Activated naive CD4-positive, alpha-beta T cell treated with anti-CD3 and anti-CD28 coated beads, Interleukin-2, amount 50 U/mL, for 24 hours (primary cell): ENCODE measurements around the gene PTPN14.
"Not testable (repeated sequence)": the region's sequence is repeated elsewhere in the genome, so short reads cannot be mapped to it uniquely, and the experiment has no call there.

ENCODE experiments used
- H3K27ac Mint-ChIP-seq: one replicate; pipeline ENCODE4 v1.8.0; 2021; ENCODE audit warnings: mild to moderate bottlenecking, mixed read lengths
- H3K27me3 Mint-ChIP-seq: one replicate; pipeline ENCODE4 v1.8.0; 2021; ENCODE audit warnings: mixed read lengths
- H3K36me3 Mint-ChIP-seq: one replicate; pipeline ENCODE4 v1.8.0; 2021; ENCODE audit warnings: mixed read lengths
- H3K4me1 Mint-ChIP-seq: one replicate; pipeline ENCODE4 v1.8.0; 2021; ENCODE audit warnings: mixed read lengths
- H3K4me3 Mint-ChIP-seq: one replicate; pipeline ENCODE4 v1.8.0; 2021; ENCODE audit warnings: mild to moderate bottlenecking, mixed read lengths
- H3K9me3 Mint-ChIP-seq: one replicate; pipeline ENCODE4 v1.8.0; 2021; ENCODE audit warnings: mixed read lengths

The PTPN14 gene

DNA sequence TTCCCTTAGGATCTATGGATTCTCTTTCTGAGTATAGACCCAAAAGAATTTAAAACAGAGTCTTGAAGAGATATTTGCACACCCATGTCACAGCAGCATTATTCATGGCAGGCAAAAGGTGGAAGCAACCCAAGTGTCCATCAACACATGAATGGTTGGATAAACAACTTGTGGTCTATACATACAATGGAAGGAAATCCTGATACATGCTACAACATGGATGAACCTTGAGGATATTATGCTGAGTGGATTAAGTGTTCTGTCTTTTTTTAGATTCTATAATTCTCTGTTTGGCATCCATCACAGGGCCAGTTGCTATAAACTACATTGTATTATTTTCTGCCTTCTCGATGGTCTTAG is 39.8 kb downstream of the PTPN14 start:
- Mint-ChIP-seq H3K27ac (no peak overlapping the region), H3K4me3 (no peak overlapping the region), H3K4me1 (peaks cover 11% of the 10 kb centered on the region), H3K9me3 (no peaks in the 10 kb centered on the region), H3K36me3 (no peaks in the 10 kb centered on the region), H3K27me3 (peaks cover 7% of the 10 kb centered on the region)

DNA sequence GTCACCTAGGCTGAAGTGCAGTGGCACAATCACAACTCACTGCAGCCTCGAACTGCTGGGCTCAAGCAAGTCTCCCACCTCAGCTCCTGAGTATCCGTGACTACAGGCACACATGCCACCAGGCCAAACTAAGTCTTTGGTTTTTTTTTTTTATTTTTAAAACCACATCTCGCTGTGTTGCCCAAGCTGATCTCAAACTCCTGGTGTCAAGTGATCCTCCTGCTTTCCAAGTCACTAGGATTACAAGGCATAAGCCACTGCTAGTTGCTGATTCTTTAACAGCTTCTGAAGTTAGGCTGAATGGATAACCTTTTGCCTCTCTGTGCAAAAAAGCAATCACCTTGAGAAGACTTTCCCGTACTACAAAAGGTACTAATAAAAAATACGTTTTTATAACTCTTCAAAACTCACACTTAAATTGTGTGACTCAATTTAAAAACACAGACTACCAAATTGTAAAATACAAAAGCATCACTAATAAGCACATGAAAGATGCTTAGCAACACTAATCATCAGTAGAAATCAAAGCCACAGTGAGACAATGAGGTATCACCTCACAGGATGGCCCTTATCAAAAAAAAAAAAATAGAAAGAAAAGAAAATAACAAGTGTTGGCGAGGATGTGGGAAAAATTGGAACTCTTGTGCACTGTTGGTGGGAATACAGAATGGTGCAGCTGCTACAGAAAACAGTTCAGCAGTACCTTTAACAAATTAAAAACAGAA is 40.3 kb downstream of the PTPN14 start:
- Mint-ChIP-seq H3K27ac (no peak overlapping the region), H3K27me3 (peaks cover 7% of the 10 kb centered on the region), H3K4me1 (peaks cover 8% of the 10 kb centered on the region)

DNA sequence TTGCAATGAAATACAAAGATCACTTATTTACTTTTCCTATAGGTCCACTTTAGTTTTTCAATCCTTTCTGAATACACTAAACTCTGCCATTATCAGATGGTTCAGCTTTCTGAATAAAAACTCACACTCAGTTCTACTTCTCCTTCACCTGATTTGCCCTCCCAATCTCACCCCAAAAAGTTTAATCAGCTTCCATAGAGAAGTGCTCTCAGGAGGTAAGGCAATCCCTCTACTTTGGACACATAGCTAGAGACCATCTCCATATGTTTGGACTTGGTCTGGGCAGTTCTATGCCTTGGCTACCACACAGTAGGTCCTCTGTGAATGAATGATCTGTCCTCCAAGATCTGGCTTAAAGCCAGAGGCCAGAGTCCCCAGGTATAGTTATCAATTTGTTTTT is 40.9 kb downstream of the PTPN14 start:
- Mint-ChIP-seq H3K9me3 (no peaks in the 10 kb centered on the region), H3K4me1 (peaks cover 6% of the 10 kb centered on the region), H3K27ac (no peak overlapping the region), H3K27me3 (peaks cover 7% of the 10 kb centered on the region), H3K36me3 (no peaks in the 10 kb centered on the region), H3K4me3 (no peak overlapping the region)

More for the DNA sequence above, 40.3 kb downstream of the PTPN14 start:
- no peaks in the 10 kb centered on the region for H3K9me3 Mint-ChIP-seq
- H3K4me3 Mint-ChIP-seq, result no peak overlapping the region
- no peaks in the 10 kb centered on the region for H3K36me3 Mint-ChIP-seq

DNA sequence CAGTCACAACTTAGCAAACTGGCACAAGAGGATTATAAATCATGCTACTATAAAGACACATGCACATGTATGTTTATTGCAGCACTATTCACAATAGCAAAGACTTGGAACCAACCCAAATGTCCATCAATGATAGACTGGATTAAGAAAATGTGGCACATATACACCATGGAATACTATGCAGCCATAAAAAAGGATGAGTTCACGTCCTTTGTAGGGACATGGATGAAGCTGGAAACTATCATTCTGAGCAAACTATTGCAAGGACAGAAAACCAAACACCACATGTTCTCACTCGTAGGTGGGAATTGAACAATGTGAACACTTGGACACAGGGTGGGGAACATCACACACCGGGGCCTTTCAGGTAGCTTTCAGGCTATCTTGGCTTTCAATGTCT is 41.8 kb downstream of the PTPN14 start:
- not testable (repeated sequence) for H3K27ac Mint-ChIP-seq, H3K4me1 Mint-ChIP-seq, H3K9me3 Mint-ChIP-seq, H3K36me3 Mint-ChIP-seq, H3K4me3 Mint-ChIP-seq
- peaks cover 11% of the 10 kb centered on the region for H3K27me3 Mint-ChIP-seq

DNA sequence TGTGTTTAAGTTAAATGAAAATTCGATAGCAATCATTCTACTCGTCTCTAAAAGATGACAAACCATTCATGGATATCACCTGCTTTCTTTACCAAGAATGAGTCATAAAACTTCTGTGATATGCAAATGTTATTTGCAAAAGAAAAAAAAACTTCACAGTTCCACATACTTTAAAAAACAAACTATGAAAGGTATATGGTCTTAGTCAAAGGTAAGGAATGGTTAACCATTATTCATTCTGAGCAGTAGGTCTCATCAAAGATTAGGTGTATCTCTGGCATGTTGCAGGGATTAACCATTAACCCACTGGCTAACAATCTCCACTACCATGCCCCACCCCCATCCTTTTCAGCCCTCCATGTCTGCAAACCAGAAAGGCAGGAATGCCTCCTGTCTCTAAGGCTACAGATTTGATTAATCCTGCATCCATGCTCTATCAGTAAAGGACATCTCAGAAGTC is 44.4 kb downstream of the PTPN14 start:
- no peak overlapping the region for H3K4me3 Mint-ChIP-seq
- H3K36me3 Mint-ChIP-seq, result no peaks in the 10 kb centered on the region
- H3K4me1 Mint-ChIP-seq, result no peaks in the 10 kb centered on the region

DNA sequence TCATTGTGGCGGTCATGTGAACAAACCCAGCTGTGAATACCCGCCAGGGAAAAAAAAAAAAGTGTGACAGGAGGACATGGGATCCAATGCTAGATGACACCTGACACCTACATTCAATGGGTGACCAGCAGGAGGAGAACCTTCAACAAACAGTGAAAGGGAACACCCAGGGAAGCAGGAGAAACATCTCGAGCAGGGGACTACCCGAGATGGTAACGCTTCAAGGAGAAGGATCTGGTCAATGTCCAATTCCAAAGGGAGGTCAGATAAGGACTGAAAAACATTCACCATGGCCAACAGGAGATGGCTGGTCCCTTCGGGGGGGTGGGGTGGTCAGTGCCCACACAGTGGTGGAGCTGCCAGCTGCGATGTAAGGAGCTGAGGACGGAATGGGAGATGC is 46.3 kb downstream of the PTPN14 start:
- Mint-ChIP-seq H3K27me3 (peaks cover 9% of the 10 kb centered on the region), H3K4me1 (no peaks in the 10 kb centered on the region), H3K9me3 (no peaks in the 10 kb centered on the region), H3K36me3 (no peaks in the 10 kb centered on the region), H3K27ac (no peak overlapping the region), H3K4me3 (no peak overlapping the region)

More for the DNA sequence above, 44.4 kb downstream of the PTPN14 start:
- H3K27ac Mint-ChIP-seq, result no peak overlapping the region
- no peaks in the 10 kb centered on the region for H3K9me3 Mint-ChIP-seq
- peaks cover 9% of the 10 kb centered on the region for H3K27me3 Mint-ChIP-seq

GRCh38 chr1:214504330-214504729 is 47.1 kb downstream of the PTPN14 start:
- H3K36me3 Mint-ChIP-seq, result no peaks in the 10 kb centered on the region
- no peak overlapping the region for H3K4me3 Mint-ChIP-seq
- no peaks in the 10 kb centered on the region for H3K4me1 Mint-ChIP-seq
- peaks cover 10% of the 10 kb centered on the region for H3K27me3 Mint-ChIP-seq
- no peak overlapping the region for H3K27ac Mint-ChIP-seq
- no peaks in the 10 kb centered on the region for H3K9me3 Mint-ChIP-seq

DNA sequence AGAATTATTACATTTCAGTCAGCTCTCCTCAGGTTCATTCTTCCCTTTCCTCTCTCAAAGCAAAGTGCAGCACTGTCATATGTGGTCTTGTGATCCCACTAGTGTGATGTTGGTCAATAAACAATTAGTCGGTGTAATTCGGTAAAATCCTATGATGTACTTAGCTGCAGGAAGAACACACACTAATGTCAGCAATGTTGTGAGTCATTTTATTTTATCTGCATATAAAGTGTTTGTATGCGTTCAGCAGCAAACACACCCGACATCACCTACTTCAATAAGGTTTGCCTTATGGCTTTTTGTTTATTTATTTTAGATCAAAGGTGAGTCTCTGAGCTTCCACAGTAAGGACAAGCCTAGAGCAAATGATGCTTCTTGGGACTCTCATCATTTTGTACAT is 47.8 kb downstream of the PTPN14 start:
- Mint-ChIP-seq H3K9me3 (no peaks in the 10 kb centered on the region), H3K27me3 (peaks cover 10% of the 10 kb centered on the region), H3K36me3 (no peaks in the 10 kb centered on the region), H3K27ac (no peak overlapping the region), H3K4me3 (no peak overlapping the region), H3K4me1 (no peaks in the 10 kb centered on the region)

- H3K4me1 Mint-ChIP-seq, result no peaks in the 10 kb centered on the region
- H3K27me3 Mint-ChIP-seq, result peaks cover 17% of the 10 kb centered on the region
- no peaks in the 10 kb centered on the region for H3K36me3 Mint-ChIP-seq
- H3K27ac Mint-ChIP-seq, result no peak overlapping the region
- no peaks in the 10 kb centered on the region for H3K9me3 Mint-ChIP-seq
- no peak overlapping the region for H3K4me3 Mint-ChIP-seq
Measured at GRCh38 chr1:214500340-214501055, 50.9 kb downstream of the PTPN14 start.

- H3K27me3 Mint-ChIP-seq, result peaks cover 15% of the 10 kb centered on the region
- no peak overlapping the region for H3K4me3 Mint-ChIP-seq
- no peaks in the 10 kb centered on the region for H3K9me3 Mint-ChIP-seq
- no peaks in the 10 kb centered on the region for H3K36me3 Mint-ChIP-seq
- H3K27ac Mint-ChIP-seq, result no peak overlapping the region
- no peaks in the 10 kb centered on the region for H3K4me1 Mint-ChIP-seq
Measured at GRCh38 chr1:214499732-214500131, 51.7 kb downstream of the PTPN14 start.

DNA sequence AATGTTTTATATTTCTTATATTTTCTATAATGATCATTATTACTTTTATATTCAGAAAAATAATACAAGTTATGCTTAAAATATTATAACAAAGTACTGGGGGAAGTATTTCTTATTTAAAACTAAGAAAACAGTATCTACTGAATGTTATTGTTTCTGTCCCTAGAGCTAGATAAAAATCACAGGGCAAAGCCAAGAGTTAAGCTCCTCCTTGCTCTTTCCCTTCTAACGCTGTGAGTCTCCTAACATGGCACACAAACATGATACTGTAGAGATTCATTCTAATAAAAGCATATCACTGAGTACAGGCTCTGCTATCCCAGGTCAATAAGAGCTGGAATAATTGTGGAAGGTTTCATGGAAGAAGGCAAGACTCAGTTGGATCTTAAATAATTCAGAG is 53.4 kb downstream of the PTPN14 start:
- no peaks in the 10 kb centered on the region for H3K4me1 Mint-ChIP-seq
- H3K4me3 Mint-ChIP-seq, result no peak overlapping the region
- H3K36me3 Mint-ChIP-seq, result no peaks in the 10 kb centered on the region
- no peak overlapping the region for H3K27ac Mint-ChIP-seq
- no peaks in the 10 kb centered on the region for H3K9me3 Mint-ChIP-seq
- H3K27me3 Mint-ChIP-seq, result peaks cover 15% of the 10 kb centered on the region

- Mint-ChIP-seq H3K4me3 (no peak overlapping the region), H3K4me1 (no peaks in the 10 kb centered on the region), H3K9me3 (no peaks in the 10 kb centered on the region), H3K27me3 (peaks cover 15% of the 10 kb centered on the region), H3K27ac (no peak overlapping the region), H3K36me3 (no peaks in the 10 kb centered on the region)
Measured at GRCh38 chr1:214496126-214496525, 55.3 kb downstream of the PTPN14 start.

DNA sequence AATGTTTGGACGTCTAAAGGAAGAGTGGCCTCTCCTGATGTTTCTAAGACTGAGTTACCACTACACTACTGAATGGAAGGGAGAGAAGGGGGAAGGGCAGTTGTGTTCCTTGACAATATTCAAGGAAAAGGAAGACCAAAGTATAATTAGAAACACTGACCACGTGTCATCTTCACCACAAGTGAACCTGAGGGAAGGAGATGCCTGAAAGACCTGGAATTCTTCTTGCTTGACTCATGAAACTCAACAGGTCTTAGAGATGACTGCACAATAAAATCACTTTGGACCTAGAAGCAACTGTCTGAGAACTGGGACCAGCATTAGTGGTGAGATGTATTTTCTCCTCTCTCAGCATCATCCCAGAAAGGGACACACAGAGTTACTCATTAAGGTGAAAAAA is 56.7 kb downstream of the PTPN14 start:
- Mint-ChIP-seq H3K9me3 (no peaks in the 10 kb centered on the region), H3K27ac (no peak overlapping the region), H3K4me1 (no peaks in the 10 kb centered on the region), H3K27me3 (peaks cover 11% of the 10 kb centered on the region), H3K4me3 (no peak overlapping the region), H3K36me3 (no peaks in the 10 kb centered on the region)

- peaks cover 11% of the 10 kb centered on the region for H3K27me3 Mint-ChIP-seq
- H3K27ac Mint-ChIP-seq, H3K4me1 Mint-ChIP-seq, H3K36me3 Mint-ChIP-seq, H3K4me3 Mint-ChIP-seq, H3K9me3 Mint-ChIP-seq: not testable (repeated sequence)
Measured at GRCh38 chr1:214494179-214494578, 57.2 kb downstream of the PTPN14 start.

- Mint-ChIP-seq H3K4me3 (no peak overlapping the region), H3K27me3 (peaks cover 11% of the 10 kb centered on the region), H3K4me1 (no peaks in the 10 kb centered on the region)
Measured at GRCh38 chr1:214493126-214493796, 58.1 kb downstream of the PTPN14 start.

DNA sequence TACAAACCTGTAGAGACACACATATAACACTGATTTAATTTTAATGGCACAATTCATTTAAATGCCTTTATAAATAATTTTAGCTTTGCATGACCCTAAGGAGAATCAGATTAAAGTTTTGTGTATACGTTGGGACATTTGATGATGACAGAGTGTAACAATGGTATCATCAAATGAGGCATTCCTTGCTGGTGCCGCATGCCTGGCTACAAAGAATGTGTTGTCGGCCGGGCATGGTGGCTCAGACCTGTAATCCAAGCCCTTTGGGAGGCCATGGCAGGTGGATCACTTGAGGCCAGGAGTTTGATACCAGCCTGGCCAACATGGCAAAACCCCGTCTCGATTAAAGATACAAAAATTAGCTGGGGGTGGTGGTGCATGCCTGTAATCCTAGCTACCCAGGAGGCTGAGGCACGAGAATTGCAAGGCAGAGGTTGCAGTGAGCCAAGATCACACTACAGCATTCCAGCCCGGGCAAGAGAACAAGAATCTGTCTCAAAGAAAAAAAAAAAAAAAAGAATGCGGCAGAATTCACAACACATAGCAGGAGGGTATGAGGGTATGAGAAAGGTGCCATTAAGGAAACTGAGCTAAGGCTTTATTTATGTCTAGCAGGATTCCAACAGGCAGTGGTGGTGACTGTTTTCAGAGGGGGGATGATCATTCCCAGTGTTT is 58.9 kb downstream of the PTPN14 start:
- H3K27ac Mint-ChIP-seq, result no peak overlapping the region
- H3K27me3 Mint-ChIP-seq, result peaks cover 8% of the 10 kb centered on the region
- H3K9me3 Mint-ChIP-seq, result no peaks in the 10 kb centered on the region
- no peaks in the 10 kb centered on the region for H3K4me1 Mint-ChIP-seq
- H3K4me3 Mint-ChIP-seq, result no peak overlapping the region
- H3K36me3 Mint-ChIP-seq, result no peaks in the 10 kb centered on the region

More at GRCh38 chr1:214493126-214493796, 58.1 kb downstream of the PTPN14 start:
- H3K9me3 Mint-ChIP-seq, result no peaks in the 10 kb centered on the region
- H3K36me3 Mint-ChIP-seq, result no peaks in the 10 kb centered on the region
- no peak overlapping the region for H3K27ac Mint-ChIP-seq
